ENCODE measurements around the gene TGIF2. TPM values are rescaled to one million over a fixed set of nuclear protein-coding genes. Genes with fewer than 3 reads are reported as not detected.

TGIF2 gene
- total and polyA plus RNA-seq, 2 of the 13 experiments (the other 11 are each of a cell fraction or from before 2014, with no cell fraction given): 41.3 to 53.9 TPM

DNA sequence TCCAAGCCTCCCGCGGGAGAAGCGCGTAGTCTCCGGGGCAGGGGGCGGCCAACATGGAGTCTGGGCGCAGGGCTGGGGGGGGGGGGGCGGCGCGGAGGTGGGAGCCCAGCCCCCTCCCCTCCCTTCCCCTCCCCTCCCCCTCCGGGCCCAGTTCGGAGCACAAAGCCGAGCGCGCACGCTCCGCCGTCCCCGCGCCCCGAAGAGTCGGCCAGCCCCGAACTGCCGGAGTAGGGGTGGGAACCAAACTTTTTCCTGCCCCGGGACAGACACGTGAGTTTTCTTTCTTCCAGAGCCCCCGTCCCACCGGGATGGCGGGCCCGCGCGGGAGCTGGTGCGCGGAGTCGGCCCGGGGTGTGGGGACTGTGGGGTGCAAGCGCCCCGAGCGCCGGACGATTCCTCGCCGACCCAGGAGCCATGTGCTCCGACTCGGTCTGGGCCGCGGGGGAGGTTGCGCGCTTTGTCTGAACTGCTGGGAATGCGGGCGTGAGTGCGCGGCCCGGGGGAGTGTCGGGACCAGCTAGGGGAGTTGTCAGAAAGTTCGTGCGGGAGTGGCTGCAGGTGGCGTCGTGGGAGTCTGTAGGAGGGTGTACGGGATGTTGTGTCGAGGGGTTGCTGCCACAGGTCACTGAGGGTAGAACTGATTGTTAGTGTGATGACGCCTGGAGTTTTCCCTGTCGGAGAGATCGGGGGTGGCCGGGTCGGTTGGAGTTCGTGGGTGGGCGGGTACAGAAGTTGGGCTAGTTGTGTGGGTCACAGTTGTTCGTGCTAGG lies 1.2 kb downstream of the TGIF2 start (continued):
- TF ChIP-seq, protein P1, sequence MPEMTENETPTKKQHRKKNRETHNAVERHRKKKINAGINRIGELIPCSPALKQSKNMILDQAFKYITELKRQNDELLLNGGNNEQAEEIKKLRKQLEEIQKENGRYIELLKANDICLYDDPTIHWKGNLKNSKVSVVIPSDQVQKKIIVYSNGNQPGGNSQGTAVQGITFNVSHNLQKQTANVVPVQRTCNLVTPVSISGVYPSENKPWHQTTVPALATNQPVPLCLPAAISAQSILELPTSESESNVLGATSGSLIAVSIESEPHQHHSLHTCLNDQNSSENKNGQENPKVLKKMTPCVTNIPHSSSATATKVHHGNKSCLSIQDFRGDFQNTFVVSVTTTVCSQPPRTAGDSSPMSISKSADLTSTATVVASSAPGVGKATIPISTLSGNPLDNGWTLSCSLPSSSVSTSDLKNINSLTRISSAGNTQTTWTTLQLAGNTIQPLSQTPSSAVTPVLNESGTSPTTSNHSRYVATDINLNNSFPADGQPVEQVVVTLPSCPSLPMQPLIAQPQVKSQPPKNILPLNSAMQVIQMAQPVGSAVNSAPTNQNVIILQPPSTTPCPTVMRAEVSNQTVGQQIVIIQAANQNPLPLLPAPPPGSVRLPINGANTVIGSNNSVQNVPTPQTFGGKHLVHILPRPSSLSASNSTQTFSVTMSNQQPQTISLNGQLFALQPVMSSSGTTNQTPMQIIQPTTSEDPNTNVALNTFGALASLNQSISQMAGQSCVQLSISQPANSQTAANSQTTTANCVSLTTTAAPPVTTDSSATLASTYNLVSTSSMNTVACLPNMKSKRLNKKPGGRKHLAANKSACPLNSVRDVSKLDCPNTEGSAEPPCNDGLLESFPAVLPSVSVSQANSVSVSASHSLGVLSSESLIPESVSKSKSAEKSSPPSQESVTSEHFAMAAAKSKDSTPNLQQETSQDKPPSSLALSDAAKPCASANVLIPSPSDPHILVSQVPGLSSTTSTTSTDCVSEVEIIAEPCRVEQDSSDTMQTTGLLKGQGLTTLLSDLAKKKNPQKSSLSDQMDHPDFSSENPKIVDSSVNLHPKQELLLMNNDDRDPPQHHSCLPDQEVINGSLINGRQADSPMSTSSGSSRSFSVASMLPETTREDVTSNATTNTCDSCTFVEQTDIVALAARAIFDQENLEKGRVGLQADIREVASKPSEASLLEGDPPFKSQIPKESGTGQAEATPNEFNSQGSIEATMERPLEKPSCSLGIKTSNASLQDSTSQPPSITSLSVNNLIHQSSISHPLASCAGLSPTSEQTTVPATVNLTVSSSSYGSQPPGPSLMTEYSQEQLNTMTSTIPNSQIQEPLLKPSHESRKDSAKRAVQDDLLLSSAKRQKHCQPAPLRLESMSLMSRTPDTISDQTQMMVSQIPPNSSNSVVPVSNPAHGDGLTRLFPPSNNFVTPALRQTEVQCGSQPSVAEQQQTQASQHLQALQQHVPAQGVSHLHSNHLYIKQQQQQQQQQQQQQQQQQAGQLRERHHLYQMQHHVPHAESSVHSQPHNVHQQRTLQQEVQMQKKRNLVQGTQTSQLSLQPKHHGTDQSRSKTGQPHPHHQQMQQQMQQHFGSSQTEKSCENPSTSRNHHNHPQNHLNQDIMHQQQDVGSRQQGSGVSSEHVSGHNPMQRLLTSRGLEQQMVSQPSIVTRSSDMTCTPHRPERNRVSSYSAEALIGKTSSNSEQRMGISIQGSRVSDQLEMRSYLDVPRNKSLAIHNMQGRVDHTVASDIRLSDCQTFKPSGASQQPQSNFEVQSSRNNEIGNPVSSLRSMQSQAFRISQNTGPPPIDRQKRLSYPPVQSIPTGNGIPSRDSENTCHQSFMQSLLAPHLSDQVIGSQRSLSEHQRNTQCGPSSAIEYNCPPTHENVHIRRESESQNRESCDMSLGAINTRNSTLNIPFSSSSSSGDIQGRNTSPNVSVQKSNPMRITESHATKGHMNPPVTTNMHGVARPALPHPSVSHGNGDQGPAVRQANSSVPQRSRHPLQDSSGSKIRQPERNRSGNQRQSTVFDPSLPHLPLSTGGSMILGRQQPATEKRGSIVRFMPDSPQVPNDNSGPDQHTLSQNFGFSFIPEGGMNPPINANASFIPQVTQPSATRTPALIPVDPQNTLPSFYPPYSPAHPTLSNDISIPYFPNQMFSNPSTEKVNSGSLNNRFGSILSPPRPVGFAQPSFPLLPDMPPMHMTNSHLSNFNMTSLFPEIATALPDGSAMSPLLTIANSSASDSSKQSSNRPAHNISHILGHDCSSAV (CRISPR knock-in tag; IDR thresholded peaks at IDR 0.05; ENCODE audit: borderline replicate concordance): peak; percentile 69; the same call in 1 of the 2 replicates
- TF ChIP-seq, protein P2, sequence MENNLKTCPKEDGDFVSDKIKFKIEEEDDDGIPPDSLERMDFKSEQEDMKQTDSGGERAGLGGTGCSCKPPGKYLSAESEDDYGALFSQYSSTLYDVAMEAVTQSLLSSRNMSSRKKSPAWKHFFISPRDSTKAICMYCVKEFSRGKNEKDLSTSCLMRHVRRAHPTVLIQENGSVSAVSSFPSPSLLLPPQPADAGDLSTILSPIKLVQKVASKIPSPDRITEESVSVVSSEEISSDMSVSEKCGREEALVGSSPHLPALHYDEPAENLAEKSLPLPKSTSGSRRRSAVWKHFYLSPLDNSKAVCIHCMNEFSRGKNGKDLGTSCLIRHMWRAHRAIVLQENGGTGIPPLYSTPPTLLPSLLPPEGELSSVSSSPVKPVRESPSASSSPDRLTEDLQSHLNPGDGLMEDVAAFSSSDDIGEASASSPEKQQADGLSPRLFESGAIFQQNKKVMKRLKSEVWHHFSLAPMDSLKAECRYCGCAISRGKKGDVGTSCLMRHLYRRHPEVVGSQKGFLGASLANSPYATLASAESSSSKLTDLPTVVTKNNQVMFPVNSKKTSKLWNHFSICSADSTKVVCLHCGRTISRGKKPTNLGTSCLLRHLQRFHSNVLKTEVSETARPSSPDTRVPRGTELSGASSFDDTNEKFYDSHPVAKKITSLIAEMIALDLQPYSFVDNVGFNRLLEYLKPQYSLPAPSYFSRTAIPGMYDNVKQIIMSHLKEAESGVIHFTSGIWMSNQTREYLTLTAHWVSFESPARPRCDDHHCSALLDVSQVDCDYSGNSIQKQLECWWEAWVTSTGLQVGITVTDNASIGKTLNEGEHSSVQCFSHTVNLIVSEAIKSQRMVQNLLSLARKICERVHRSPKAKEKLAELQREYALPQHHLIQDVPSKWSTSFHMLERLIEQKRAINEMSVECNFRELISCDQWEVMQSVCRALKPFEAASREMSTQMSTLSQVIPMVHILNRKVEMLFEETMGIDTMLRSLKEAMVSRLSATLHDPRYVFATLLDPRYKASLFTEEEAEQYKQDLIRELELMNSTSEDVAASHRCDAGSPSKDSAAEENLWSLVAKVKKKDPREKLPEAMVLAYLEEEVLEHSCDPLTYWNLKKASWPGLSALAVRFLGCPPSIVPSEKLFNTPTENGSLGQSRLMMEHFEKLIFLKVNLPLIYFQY (CRISPR knock-in tag; IDR thresholded peaks at IDR 0.05; ENCODE audit: borderline replicate concordance): peak; percentile 72
- TF ChIP-seq ZNF678 (CRISPR knock-in tag; IDR thresholded peaks at IDR 0.05): peak; percentile 48; the same call in 1 of the 2 replicates
- TF ChIP-seq ZNF780A (CRISPR knock-in tag; IDR thresholded peaks at IDR 0.05): peak; percentile 94
- peak; percentile 65 for TF ChIP-seq ZNF788 (CRISPR knock-in tag; IDR thresholded peaks at IDR 0.05; ENCODE audit: borderline replicate concordance)
- TF ChIP-seq NONO (IDR thresholded peaks at IDR 0.05): no peak
- peak; percentile 87 for TF ChIP-seq NONO (CRISPR knock-in tag; conservative IDR thresholded peaks at IDR 0.05)
- TF ChIP-seq ZNF570 (CRISPR knock-in tag; IDR thresholded peaks at IDR 0.05; ENCODE audit: borderline replicate concordance): peak; percentile 93; the same call in 1 of the 2 replicates
- 0 out of 2 replicates have a peak, but pooled peaks have one; percentile 29 for TF ChIP-seq KMT2A (CRISPR knock-in tag; IDR thresholded peaks at IDR 0.05)
- TF ChIP-seq KLF11 (CRISPR knock-in tag; IDR thresholded peaks at IDR 0.05): peak; percentile 76; the same call in 1 of the 2 replicates
- TF ChIP-seq FOXM1 (CRISPR knock-in tag; IDR thresholded peaks at IDR 0.05): peak; percentile 10; the same call in 1 of the 2 replicates
- peak; percentile 88 for TF ChIP-seq NFATC3 (CRISPR knock-in tag; IDR thresholded peaks at IDR 0.05)
- peak; percentile 85 for TF ChIP-seq JARID2 (CRISPR knock-in tag; IDR thresholded peaks at IDR 0.05; ENCODE audit: insufficient replicate concordance)
- no peak for TF ChIP-seq PAF1 (CRISPR knock-in tag; IDR thresholded peaks at IDR 0.05)
